Activated T-helper 9 cell treated with anti-CD3 and anti-CD28 coated beads, Interleukin-2, amount 50 U/mL, for 16 hours (primary cell): ENCODE measurements around the gene FAM168A.

Experiments
- DNase-seq: peaks from one replicate; pipeline ENCODE4 v3.0.0-alpha.2; 2020; ENCODE audit warnings: low read depth

The FAM168A gene

DNA sequence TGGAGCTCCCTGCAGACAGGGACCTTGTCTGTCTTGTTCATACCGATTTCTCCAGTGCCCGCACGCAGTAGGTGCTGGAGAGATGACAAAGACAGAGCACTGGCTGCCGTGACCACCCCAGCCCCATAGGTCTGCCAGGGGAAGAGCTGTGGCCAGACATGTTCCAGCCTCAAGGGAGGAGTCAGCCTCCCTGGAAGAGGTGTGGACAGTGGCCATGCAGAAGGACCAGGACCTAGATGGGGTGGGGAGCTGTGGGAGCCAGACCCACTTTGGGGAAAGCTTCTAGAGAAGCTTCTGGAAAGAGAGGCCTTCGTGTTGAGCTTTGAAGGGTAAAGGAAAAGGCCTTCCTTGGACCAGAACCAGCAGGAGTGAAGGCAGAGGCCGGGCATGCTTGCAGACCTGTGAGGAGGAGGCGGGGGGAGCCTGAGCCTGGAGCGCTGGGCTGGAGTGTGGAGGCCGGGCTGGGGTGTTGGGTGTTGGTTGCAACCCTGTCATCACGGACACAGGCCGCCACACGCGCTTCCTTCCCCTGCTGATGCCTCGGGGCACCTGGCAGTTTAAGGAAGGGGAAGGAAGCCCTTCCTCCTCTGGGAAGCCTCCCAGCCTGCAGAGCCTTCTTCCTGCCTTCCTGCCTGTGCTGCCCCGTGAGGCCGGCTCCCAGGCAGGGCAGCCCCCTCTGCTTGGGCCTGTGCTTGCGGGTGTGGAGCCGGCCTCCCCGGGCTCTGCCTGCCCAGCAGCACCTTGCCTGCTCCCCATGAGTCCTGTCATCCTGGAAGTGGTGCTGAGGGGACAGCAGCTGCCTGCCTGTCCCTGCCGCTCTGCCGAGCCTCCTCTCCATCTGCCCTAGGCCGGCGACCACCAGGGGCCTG, 209.4 kb downstream of the FAM168A start:
- DNase-seq, result no peak

DNA sequence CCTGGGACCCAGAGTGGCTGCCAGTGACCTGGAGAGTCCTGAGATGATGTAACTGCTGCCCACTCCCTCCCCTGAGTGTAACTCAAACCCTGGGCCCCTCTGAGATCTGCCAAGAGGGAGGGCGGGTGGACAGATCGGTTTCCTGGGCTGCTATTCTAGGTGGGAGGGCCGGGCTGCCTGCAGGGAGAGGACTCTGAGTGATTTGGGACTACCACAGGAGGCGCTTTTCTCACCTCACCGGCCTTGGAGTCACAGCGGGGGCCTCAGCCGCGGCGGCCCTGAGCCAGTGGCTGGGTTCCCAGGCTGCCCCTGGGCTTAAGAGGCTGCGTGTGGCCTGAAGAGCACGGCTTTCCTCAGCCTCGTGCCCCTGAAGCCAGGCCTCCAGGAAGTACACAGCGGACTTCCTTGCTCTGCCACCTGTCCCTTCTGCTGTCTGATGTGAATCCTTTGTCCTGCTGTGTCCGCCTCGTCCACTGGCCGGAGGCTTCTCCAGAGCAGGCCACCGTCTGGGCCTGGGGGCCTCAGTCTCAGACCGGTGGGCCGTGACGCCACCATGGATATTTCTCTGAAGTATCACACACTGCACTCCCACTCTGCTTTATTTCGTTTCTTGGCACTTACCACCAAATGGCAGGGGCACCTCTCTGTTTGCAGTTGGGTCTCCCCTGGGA, 210.2 kb downstream of the FAM168A start:
- no peak for DNase-seq

DNA sequence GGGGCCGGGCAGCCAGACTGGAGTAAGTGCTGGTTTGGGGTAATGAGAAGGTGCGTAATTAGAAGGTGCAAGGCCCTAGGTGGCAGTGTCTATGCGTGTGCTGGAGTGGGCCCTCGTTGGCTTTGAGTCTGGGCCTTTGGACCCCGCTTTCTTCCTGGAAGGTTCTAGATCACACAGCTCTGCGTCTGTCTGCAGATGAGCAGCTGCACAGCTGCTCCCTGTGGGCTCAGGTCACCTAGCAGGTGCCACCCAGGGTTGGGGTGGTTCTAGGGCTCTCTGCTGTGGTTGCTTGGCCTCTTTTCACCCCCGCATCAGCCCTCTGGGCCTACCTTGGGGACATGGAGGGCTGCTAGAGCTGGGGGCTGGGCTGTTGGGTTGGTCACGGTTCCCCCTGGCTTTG, 211.4 kb downstream of the FAM168A start:
- DNase-seq, result no peak

DNA sequence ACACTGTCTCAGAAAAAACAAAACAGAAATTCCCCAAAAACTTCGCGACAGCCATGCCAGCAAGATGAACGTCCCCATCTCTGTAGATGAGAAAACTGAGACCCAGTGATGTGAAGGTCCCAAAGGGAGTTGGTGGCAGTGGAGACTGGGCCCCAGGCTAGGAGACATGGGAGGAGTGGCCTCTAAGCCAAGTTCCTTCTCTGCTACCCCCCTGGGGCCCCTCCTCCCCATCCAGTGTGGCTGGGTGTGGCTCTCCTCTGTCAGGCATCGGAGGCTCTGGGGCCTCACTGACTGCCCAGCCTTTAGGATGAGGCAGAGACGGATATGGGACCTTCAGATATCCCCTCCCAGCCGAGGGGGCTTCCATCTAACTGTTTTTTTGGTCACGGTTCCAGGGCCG, 211.9 kb downstream of the FAM168A start:
- DNase-seq, result no peak

DNA sequence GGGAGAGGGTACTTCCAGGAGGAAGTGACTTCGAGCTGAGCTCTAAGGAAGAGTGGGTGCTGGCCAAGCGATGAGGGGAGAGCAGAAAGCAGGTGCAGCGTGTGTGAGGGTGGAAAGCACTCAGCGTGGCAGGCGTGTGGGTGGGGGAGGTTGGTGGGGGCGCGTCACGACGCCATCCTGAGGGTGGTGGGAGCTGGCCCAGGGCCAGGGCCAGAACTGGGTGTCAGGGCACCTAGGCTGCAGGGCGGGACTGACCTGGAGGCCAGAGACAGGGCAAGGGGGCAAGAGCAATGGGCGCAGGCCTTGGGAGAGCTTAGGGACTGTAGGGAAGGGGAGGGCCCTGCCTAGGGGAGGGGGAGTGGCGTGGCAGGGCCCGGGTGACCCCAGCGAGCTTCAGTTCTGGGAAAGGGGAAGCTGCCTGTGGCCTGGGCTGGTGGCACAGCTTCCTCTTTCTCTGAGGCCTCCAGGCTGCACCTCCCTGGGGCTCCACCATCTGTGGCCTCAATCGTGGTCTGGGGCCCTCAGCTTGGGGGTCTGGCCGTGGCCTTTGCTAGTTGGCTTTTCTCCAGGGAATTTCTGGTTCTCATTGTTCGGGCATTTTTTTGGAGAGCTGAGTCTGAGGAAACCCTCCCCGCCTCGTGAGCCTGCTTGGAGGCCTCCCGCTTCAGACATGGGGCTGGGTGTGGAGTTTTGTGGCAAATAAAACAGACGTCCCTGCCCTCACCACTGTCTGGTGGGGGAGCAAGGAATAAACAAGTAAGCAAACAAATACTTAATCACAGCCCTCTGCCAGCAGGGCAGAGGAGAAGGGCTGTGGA, 212.8 kb downstream of the FAM168A start:
- DNase-seq, result no peak

DNA sequence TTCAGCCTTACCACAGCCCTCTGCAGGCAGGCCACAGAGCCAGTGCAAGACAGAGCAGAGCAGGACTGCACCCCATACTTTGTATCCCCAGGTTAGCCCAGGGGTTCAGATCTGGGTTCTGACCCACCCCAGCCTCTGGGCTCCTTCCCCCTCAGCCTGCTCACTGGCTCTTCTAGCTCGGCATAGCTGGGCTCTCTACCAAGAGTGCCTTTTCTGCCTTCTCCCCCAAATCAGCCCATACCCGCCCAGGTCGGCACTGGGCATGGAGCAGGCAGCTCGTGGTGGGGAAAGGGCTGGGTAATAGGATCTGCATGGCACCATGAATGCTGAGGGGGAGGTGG, 213.4 kb downstream of the FAM168A start:
- no peak for DNase-seq

DNA sequence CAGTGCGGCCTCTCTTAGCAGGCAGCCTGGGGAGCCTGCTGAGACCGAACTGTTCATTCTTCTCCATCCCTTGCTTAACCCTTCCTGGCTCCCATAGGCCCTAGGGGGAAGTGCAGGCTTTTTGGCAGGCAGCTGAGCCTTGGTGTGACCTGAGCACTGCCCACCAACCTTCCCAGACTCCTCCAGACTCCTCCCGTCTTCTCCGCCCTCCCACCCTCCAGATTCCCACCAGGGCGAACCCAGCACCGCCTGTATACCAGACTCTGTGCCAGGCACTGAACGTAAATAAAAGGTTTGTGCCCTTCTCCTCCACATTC, 213.8 kb downstream of the FAM168A start:
- no peak for DNase-seq

DNA sequence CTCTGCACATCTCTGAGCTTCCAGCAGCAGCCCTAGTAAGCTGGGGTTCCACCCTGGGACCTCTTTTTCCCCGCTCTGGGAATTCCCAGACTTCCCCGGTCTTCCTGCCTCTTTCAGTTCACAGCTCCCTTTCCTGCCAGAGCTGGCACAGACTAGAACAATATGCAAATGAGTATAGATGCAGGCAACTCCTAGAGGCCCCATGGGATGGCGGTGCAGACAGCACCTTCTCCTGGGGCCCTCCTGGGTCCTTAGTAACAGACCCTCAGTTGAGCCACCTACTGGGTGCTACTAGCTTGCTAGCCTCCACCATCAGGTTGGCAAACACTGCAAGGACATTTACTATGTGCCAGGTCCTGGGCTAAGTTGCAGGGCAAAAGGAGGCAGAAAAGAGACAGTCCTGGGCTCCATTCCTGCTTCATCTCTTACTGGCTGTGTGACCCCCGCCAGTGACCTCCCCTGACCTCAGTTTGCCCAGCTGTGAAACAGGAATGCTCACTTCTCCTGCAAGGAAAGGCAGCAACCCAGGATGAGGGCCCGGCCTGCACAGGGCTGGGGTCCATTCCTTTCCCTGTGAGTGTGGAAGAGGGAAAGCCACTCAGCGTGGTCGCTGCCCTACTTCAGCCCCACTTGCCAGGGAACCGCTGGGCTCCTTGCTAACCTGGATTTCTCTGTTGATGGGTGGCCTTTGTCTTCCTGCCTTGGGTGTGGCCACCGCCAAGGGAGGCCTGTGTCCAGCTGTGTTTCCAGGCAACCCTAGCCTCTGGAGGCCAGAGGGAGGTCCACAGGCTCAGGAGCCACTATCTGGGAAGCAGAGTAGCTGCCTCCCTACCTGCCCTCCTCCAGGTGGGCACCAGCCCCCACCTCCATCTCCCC, 214.4 kb downstream of the FAM168A start:
- DNase-seq, result no peak

DNA sequence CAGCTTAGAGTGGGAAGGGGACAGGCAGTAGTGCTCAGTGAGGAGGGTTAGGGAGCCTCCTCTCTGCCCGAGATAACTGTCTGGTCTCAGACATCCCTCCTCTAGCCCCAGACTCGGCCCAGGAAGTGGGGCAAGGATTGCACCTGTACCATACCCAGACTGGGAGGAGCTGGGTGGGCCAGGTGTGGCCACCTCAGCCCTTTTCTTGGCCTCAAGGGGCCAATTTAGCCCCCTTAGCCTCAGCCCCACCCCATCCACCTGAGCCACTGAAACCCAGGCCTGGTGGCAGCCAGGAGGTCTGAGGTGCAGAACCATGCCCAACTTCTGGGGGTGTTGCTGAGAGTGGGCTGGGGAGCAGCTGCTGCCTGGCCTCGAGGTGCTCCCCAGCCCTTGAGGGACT, 215.2 kb downstream of the FAM168A start:
- no peak for DNase-seq

DNA sequence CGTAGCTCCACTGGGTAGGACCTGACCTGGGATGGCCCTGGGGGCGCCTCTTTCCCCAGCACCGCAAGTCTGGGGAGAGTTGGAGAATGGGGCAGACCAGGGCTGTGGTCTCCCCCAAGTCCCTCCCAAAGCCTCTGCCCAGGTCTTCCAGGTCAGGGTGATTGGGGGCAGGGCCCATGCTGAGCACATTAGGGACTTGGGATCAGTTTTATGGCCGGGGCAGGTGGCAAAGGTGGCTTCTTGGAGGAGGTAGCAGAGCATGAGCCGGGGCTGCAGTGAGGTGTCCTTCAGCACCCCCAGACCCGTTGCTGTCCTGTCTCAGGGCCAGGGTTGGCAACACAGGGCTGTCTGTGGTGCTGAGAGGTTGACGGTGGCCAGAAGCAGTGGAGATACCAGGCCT, 215.7 kb downstream of the FAM168A start:
- no peak for DNase-seq

DNA sequence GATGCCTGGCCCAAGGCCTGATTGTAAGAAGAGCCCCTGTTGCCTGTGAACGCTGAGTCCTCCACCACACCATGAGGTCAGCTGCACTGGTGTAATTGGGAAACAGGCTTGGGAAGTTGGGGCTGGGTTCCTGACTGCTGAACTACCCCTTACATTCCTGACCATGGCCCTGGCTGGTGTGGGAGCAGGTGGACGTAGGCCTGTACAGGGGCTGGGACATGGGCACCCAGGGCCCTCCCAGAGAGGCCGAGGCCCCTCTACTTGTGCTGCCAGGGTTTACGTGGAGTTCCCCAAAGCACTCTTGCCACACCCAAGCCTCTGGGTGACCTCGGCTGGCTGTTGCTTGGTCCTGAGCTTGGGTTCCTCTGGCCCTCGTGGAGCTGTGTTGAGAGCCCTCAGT, 216.3 kb downstream of the FAM168A start:
- DNase-seq, result no peak

DNA sequence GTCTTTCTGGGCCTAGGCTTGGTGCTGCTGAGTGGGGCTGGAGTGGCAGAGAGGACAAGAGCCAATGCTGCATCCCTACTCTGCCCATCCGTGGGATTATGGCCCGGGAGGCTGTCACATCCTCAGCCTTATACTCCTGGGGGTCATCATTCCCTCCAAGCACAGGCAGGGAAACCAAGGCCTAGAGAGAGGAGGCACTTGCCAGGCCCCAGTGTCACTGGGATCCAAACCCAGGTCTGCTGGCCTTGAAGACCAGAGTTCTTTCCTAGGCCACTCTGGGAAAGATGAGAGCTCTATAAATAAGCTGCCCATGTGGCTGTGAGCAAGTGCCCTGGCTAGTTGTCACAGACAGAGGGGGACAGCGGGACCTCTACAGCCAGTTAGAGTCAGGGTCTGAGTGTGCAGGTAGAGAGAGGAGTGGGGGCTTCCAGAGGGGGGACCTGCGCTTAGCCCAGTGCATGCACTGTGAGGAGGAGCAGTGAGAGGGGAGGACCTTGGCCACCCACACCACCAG, 217.0 kb downstream of the FAM168A start:
- no peak for DNase-seq

DNA sequence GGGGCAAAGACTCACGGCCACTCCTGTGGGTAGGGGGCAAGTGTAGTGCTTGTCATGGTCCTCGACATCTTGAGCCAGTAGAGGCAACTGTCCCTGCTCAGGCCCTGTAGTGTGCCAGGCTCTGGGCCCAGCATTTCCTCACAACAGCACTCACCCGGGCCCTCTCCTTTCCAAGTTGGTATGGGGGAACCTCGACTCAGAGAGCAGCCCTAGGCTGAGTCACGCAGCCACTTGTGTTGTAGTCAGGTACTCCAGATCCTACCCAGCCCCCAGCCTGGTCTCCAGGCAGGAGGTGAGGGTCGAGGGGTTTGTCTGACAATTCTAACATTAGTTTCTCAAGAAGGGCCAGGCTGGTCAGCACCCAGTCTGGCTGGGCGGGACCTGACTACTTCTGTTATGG, 217.6 kb downstream of the FAM168A start:
- no peak for DNase-seq

DNA sequence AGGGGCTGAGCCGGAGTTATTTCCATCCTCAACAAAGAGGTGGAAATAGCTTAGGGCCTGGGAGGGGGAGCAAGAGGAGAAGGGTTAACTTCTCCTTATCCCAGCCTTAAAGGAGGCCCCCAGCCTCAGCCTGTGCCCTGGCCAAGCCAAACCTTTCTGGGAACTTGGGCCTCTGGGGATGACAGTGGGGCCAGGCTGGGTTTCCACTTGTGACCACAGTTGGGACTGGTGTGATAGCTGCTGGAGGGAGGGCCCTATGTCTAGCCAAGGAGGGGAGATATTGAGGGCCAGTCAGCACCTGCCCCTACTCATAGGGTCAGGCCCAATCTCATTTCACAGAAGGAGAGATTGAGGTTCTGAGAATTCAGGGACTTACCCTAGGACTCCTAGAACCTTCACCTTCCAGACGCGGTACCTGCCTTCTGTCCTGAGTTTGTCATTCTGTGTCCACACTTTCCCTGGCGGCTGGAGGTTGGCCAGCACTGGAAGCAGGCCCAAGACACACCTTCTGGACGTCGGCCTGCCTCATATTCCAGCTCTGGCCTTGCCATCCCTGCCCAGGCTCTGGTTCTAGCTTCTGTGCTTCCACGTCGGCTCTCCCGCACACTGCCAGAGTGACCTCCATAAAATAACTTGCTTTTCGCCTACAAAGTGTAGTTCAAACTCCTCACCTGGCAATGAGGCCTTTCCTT, 218.6 kb downstream of the FAM168A start:
- DNase-seq, result no peak

DNA sequence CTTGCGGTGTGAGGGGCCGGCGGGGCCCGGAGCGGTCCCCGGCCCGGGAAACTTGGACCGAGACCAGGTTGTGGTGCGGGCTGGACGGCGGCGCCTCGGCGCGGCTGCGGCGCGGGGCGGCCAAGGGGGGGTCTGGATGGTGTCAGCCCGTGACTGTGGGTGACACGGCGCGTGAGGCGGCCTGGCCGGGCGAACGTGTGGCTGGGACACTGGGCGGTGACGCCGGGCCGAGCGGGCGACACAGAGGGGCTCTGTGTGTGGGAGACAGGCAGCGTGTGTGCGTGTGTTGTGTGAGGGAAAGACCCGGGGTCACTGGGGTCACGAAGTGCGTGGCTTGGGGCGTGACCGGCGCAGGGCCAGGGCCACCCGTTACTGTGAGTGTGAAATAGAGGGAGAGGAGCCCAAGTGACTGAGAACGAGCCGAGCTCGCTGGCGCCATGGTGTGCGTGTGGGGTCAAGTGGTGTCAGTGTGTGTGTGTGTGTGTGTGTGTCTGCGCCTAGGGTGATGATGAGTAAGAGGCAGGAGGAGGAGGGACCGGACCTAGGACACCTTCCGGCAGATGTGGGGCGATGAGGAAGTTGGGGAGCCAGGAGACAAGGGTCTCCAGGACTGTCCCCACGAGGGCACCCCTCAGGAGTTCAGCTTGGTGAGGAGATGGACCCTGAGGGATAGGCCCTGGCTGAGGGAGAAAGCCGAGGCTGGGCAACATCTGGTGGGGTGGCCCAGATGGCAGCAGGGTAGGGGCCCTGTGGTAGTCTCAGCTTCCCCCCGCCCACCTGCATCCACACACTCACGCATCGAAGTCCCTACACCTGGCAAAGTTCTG, 220.9 kb downstream of the FAM168A start:
- peak; percentile 39 for DNase-seq

DNA sequence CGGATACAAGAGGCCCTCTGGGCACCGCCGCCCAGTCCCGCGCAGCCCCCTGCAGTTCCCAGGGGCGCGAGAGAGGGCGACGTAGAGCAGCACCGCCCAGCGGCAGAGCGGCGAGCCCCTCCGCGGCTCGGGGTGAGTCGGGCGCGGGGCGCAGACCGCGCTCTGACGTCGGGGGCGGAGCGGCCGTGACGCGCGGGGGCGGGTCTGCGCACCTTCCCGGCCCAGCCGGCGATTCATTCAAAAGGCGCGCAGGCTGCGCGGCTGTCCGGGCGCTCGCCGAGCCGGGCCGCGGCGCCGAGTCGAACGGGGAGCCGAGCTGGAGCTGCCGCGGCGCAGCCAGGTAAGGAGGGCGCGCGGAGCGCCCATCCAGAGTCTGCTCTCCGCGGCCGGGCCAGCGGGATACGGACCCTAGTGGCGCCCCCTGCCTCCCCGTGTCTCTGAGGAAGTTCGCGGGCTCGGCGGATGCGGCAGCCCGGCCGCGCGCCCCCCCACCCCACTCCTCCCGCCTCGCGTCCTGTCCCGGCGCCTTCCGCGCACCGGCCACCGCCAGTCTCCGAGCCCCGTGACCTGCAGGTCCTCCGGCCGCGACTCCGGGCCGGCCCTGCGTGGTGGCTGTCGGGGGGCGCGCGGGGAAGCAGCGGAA, 221.6 kb downstream of the FAM168A start, which contains the start of gene RELT:
TSS of gene RELT (plus strand) at position 240 of the 643 bp plus-strand sequence. CDS start 12,738 bp downstream, outside the sequence.
- peak; percentile 91 for DNase-seq

DNA sequence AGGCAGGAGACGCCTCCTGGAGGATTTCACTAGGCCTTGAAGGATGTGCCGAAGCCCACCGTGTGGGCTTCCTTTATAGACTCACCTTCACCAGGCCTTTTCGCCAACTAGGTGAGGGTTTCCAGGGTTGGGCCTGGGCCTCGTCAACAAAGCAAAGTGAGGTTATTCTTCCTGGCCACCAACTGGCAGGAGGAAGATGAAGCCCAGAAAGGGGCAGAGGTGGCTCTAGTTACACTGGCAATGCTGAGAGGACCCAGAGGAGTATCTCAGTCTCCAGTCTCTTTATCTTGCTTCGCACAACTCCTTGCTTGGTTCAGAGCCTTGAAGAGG, 222.1 kb downstream of the FAM168A start:
- DNase-seq, result no peak

DNA sequence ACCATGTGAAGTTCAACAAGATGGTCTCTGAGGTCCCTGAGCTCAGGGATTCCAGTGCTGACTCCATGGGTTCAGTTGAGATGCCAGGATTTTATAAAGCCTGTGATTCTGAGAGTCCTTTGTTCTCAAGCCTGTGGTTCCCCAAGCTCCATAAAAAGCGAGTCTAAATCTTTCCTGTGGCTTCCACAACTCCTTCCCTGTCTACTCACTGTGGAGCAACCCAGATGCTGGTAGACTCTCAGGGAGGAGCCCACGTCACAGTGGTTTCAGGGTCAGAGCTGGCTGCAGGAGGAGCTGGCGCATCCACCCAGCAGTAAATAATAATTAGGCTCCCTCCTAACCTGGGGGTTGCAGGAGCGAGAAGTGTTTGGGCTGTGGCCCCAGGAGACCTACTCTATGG, 223.8 kb downstream of the FAM168A start:
- no peak for DNase-seq

DNA sequence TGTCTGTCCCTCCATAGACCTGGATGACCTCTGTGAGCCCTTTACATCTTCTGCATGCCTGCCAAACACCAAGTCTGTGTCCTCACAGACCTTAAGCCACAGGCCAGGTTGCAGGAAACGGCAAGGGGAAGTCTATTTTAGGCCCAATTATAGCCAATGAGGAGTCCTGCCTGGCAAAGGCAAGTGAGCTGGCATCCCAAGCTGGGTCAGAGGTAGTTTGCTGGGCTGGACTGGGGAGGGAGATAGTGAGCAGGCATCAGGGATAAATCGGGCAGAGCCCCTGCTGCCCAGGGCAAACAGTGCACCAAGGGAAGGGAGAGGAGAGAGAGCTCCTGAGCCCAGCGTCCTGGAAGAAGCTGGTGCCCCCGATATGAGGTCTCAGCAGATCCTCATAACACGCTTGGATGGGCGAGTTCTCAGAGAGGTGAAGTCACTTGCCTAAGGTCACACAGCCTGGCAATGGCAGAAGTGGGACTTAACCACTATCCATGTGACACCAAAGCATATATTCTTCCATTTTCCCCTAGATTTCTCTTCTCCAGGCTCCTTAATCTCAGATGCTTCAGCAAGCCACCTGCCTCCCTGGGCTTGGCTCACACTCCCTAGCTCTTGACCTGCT, 225.4 kb downstream of the FAM168A start:
- no peak for DNase-seq
